Measurements from ENCODE around the gene CD72.

- TF ChIP-seq CTCF (IDR thresholded peaks at IDR 0.05; ENCODE audit: low read depth, low read length) = peak; percentile 92
- TF ChIP-seq POLR2A (IDR thresholded peaks at IDR 0.05; ENCODE audit: extremely low read depth, insufficient read length) = peak; percentile 44
Observed at GRCh38 chr9:35603986-35604577, 14.1 kb downstream of the CD72 start.

Measured in NB4 (cell line).